ENCODE results near the gene FAM163A. TPM values are rescaled to one million over a fixed set of nuclear protein-coding genes. Genes with fewer than 3 reads are reported as not detected.

FAM163A gene
- total RNA-seq: not detected in 2 replicates

DNA sequence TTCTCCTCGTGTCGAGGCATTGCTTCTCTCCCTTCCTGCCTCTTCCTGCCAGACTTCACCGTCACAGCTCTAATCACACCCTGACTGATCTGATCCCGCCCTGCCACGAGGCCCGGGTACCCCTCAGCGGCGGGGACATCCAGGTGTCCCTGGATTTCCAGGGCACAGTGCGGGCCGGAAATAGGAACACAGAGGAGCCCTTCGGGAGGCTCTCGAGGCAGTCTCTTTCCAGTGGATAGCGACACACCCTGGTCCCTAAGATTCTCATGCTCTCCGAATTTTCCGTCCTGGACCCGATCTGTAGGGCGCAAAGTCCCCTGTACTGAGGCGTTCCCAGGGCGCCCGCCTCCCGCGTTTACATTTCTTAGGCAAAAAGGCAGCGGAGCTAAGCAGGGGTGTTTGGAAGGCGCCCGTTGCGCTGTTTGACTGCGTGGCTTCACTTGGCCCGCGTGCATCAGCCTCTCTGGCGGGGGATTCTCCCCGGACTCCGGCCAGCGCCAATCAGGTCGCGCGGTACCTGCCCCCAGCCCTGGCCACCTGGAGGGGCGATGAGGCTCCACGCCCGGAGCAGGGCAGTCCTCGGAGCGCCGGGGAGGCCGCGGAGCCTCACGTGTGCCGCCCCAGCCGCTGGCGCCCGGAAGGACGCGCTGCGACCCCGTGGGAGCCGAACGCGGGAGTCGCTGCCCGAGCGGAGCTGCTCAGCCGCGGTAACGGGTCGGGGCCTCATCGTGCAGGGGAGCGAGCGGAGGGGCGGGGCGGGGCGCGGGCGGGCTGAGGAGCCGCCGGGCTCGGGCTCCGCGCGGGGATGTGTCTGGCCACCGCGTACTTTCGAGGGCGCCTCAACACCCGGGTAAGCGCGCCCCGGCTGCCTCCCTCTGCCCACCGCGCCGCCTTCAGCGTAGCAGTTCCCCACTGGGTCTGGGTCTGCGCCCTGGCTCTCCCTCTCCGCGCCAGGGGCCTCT, at the start of gene FAM163A:
FAM163A (plus strand) TSS at position 575 of the 962 bp plus-strand sequence. CDS start 69,807 bp downstream, outside the sequence.

Other genes with a start within 250 kb of the FAM163A start
- not detected in 2 replicates for gene NPHS2, start 167.3 kb upstream of the FAM163A start, total RNA-seq
- not detected in 2 replicates for gene TDRD5, start 151.5 kb upstream of the FAM163A start, total RNA-seq
- gene TOR1AIP2, start 134.5 kb downstream of the FAM163A start, total RNA-seq: 50.0 and 73.5 TPM in 2 replicates
- gene TOR1AIP1, start 139.0 kb downstream of the FAM163A start, total RNA-seq: 47.5 and 58.2 TPM in 2 replicates
- gene CEP350, start 211.5 kb downstream of the FAM163A start, total RNA-seq: 17.7 and 26.0 TPM in 2 replicates

All from cardiac atrium fibroblast (primary cell).